HCT116 (cell line): ENCODE measurements around the gene ASPRV1. TPM values are rescaled to one million over a fixed set of nuclear protein-coding genes. Genes with fewer than 3 reads are reported as not detected.

Source experiments
- ATAC-seq: fragments of 200-7000 bp; cut with Tn5 transposase; 2 replicates; pipeline ENCODE4 v1.9.1; 2020; ENCODE audit warnings: mild to moderate bottlenecking, moderate library complexity
- BruUV-seq: library from RNA; stranded (reverse); fragments of 400-500 nt; replicated peaks from 2 replicates; lab custom pipeline; 2021; lab: Mats Ljungman, UMichigan
- CTCF ChIA-PET: fragments of 300-600 bp; sonication (Branson Sonifier 250); formaldehyde crosslinking; loops from one replicate; lab custom pipeline; 2021; ENCODE audit warnings: antibody characterized with exemption; lab: Charles Lee
- POLR2A ChIA-PET: fragments of 300-600, 350-600 bp; sonication (Branson Sonifier 250); formaldehyde crosslinking; loops from one replicate; lab custom pipeline; 2021; ENCODE audit warnings: antibody characterized with exemption; lab: Charles Lee
- RAD21 ChIA-PET, 2 experiments: fragments of 300-600 bp; sonication (Branson Sonifier 250); formaldehyde crosslinking; loops; one replicate each; lab custom pipeline; 2023; ENCODE audit warnings: low total read pairs in 2 of 2; ENCODE audit not compliant: uncharacterized antibody in 2 of 2, unreplicated experiment in 2 of 2, low non-redundant PET in 1 of 2; lab: Charles Lee
- DNase-seq: peaks from one replicate; pipeline ENCODE4 v3.0.0-alpha.2; 2010; ENCODE audit warnings: low read depth, low spot score
- H2AFZ ChIP-seq: fragments of 200-600 bp; shearing (Covaris generic), sonication (generic); 2 replicates; pipeline ENCODE4 v1.6.1; 2017; ENCODE audit warnings: low read depth, mixed run types, mixed read lengths, antibody characterized with exemption, low read length; ENCODE audit not compliant: poor library complexity, severe bottlenecking
- H3K27ac ChIP-seq: 2 replicates; pipeline ENCODE4 v1.5.1; 2012; ENCODE audit warnings: low read depth, low read length
- H3K27me3 ChIP-seq: fragments of 200-600 bp; sonication (generic); 2 replicates; pipeline ENCODE4 v1.6.1; 2016; ENCODE audit warnings: mixed run types, low read length, mixed read lengths; ENCODE audit not compliant: insufficient read depth
- H3K36me3 ChIP-seq, 2 experiments: fragments of 200-500 bp in 1 of 2; fragments of 200-600 bp in 1 of 2; sonication (Bioruptor generic) in 1 of 2; sonication (generic) in 1 of 2; 2 replicates each; pipeline versions ENCODE4 v1.5.1 to v1.6.1; 2014 to 2016; ENCODE audit warnings: low read length in 2 of 2, inconsistent platforms in 1 of 2, mixed read lengths in 1 of 2, mixed run types in 1 of 2; ENCODE audit not compliant: insufficient read depth in 2 of 2, control insufficient read depth in 1 of 2
- H3K4me1 ChIP-seq, 2 experiments: fragments of 200-600 bp in 1 of 2; sonication (generic) in 1 of 2; 2 replicates each; pipeline versions ENCODE4 v1.5.1 to v1.6.1; 2012 to 2017; ENCODE audit warnings: low read length in 2 of 2, inconsistent platforms in 1 of 2, mild to moderate bottlenecking in 1 of 2, mixed read lengths in 1 of 2, mixed run types in 1 of 2, moderate library complexity in 1 of 2; ENCODE audit not compliant: insufficient read depth in 2 of 2, control insufficient read depth in 1 of 2
- H3K4me2 ChIP-seq: fragments of 200-600 bp; sonication (generic); 2 replicates; pipeline ENCODE4 v1.6.1; 2017; ENCODE audit warnings: mixed run types, low read length, mixed read lengths
- H3K4me3 ChIP-seq, 2 experiments: fragments of 200-600 bp in 1 of 2; sonication (generic) in 1 of 2; replicated peaks in 1 of 2; 2 replicates each; pipeline ENCODE4 v1.5.1; 2011 to 2016; ENCODE audit warnings: low read length in 2 of 2, control low read depth in 1 of 2, low read depth in 1 of 2, mild to moderate bottlenecking in 1 of 2, mixed read lengths in 1 of 2, mixed run types in 1 of 2
- H3K79me2 ChIP-seq: fragments of 200-600 bp; sonication (generic); 2 replicates; pipeline ENCODE4 v1.6.1; 2017; ENCODE audit warnings: mild to moderate bottlenecking, mixed run types, low read length, moderate library complexity, mixed read lengths; ENCODE audit not compliant: insufficient read depth
- H3K9ac ChIP-seq: fragments of 200-600 bp; sonication (generic); 2 replicates; pipeline ENCODE4 v1.6.1; 2016; ENCODE audit warnings: low read length, mixed read lengths
- H3K9me2 ChIP-seq: fragments of 200-600 bp; sonication (generic), shearing (Covaris generic); 2 replicates; pipeline ENCODE4 v1.6.1; 2017; ENCODE audit warnings: mixed run types, mild to moderate bottlenecking, moderate library complexity; ENCODE audit not compliant: insufficient read depth
- H3K9me3 ChIP-seq, 2 experiments: fragments of 200-500 bp in 1 of 2; fragments of 200-600 bp in 1 of 2; sonication (Bioruptor generic) in 1 of 2; sonication (generic) in 1 of 2; 2 replicates each; pipeline ENCODE4 v1.6.1; 2014 to 2017; ENCODE audit warnings: low read length in 2 of 2, mixed read lengths in 2 of 2, inconsistent platforms in 1 of 2, low read depth in 1 of 2, mild to moderate bottlenecking in 1 of 2, mixed run types in 1 of 2, moderate library complexity in 1 of 2; ENCODE audit not compliant: control insufficient read depth in 1 of 2, insufficient read depth in 1 of 2
- H4K20me1 ChIP-seq: fragments of 200-600 bp; sonication (generic), shearing (Covaris generic); 2 replicates; pipeline ENCODE4 v1.6.1; 2017; ENCODE audit warnings: mixed run types, mild to moderate bottlenecking, moderate library complexity; ENCODE audit not compliant: insufficient read depth
- ATF3 ChIP-seq: IDR thresholded peaks from 2 replicates; pipeline ENCODE4 v1.6.1; 2012
- CBX3 ChIP-seq: IDR thresholded peaks from 2 replicates; pipeline ENCODE4 v1.6.1; 2012; ENCODE audit warnings: low read depth
- CEBPB ChIP-seq: IDR thresholded peaks from 2 replicates; pipeline ENCODE4 v1.6.1; 2012; ENCODE audit warnings: low read depth
- CTCF ChIP-seq, 3 experiments: fragments of 200-600 bp in 1 of 3; sonication (generic) in 1 of 3; IDR thresholded peaks in 2 of 3; conservative IDR thresholded peaks in 1 of 3; 2 replicates each; pipeline ENCODE4 v1.5.1; 2012 to 2017; ENCODE audit warnings: low read depth in 2 of 3, low read length in 2 of 3, antibody characterized with exemption in 1 of 3, borderline replicate concordance in 1 of 3, control low read depth in 1 of 3, mild to moderate bottlenecking in 1 of 3, mixed read lengths in 1 of 3, mixed run types in 1 of 3, moderate library complexity in 1 of 3; ENCODE audit not compliant: insufficient read depth in 1 of 3
- EGR1 ChIP-seq: IDR thresholded peaks from 2 replicates; pipeline ENCODE4 v1.6.1; 2012; ENCODE audit warnings: low read depth
- EZH2 ChIP-seq: fragments of 200-600 bp; sonication (generic); IDR thresholded peaks from 2 replicates; pipeline ENCODE4 v1.6.1; 2017; ENCODE audit warnings: antibody characterized with exemption, mixed run types
- EZH2phosphoT487 ChIP-seq: fragments of 200-600 bp; IDR thresholded peaks from 2 replicates; pipeline ENCODE4 v1.6.1; 2018; ENCODE audit warnings: antibody characterized with exemption, borderline replicate concordance
- FOSL1 ChIP-seq: IDR thresholded peaks from 2 replicates; pipeline ENCODE4 v1.6.1; 2012; ENCODE audit warnings: low read depth
- JUND ChIP-seq: IDR thresholded peaks from 2 replicates; pipeline ENCODE4 v1.6.1; 2012
- MAX ChIP-seq: IDR thresholded peaks from 2 replicates; pipeline ENCODE4 v1.6.1; 2012
- POLR2A ChIP-seq: IDR thresholded peaks from 2 replicates; pipeline ENCODE4 v1.7.0; 2011; ENCODE audit warnings: borderline replicate concordance; ENCODE audit not compliant: insufficient read depth, insufficient read length; ENCODE audit errors: extremely low read depth
- POLR2AphosphoS5 ChIP-seq: IDR thresholded peaks from 2 replicates; pipeline ENCODE4 v1.6.1; 2011; ENCODE audit warnings: mild to moderate bottlenecking, low read depth, low read length, moderate library complexity
- RAD21 ChIP-seq: IDR thresholded peaks from 2 replicates; pipeline ENCODE4 v1.6.1; 2012; ENCODE audit warnings: low read depth, mild to moderate bottlenecking
- REST ChIP-seq: IDR thresholded peaks from 2 replicates; pipeline ENCODE4 v1.6.1; 2012; ENCODE audit warnings: low read depth
- SRF ChIP-seq: IDR thresholded peaks from 2 replicates; pipeline ENCODE4 v1.6.1; 2012; ENCODE audit warnings: low read depth
- YY1 ChIP-seq: IDR thresholded peaks from 2 replicates; pipeline ENCODE4 v1.6.1; 2011; ENCODE audit warnings: low read length, low read depth, moderate library complexity, mild to moderate bottlenecking; ENCODE audit not compliant: insufficient replicate concordance; ENCODE audit errors: extremely low read depth
- ZNF274 ChIP-seq: fragments of 200-500 bp; sonication (Bioruptor generic); IDR thresholded peaks from 2 replicates; pipeline ENCODE4 v1.6.1; 2014; ENCODE audit warnings: mild to moderate bottlenecking, low read depth, low read length, inconsistent platforms
- intact Hi-C: fragments of 100-400 bp; cut with micrococcal nuclease; formaldehyde crosslinking; loops from 2 replicates; pipeline ENCODE4 v1.10.0; 2022
- total RNA-seq: library from RNA; stranded (reverse); gene quantifications from one replicate; pipeline ENCODE4 v1.2.1, GENCODE V29; 2021; ENCODE audit not compliant: unreplicated experiment

ASPRV1 gene
- total RNA-seq, 1 experiment from 2014 or later: 1.1 TPM

- RAD21 ChIA-PET: no interaction called here
- Histone ChIP-seq H3K9me3 (no peaks in the 10 kb centered on the region), H3K9ac (no peak overlapping the region), H3K27ac (no peak overlapping the region), H3K4me2 (no peak overlapping the region), H3K9me2 (no peaks in the 10 kb centered on the region), H2AFZ (no peak overlapping the region), H3K4me1 (peaks cover 19 to 32% of the 10 kb centered on the region in 2 experiments), H3K79me2 (no peaks in the 10 kb centered on the region), H4K20me1 (no peaks in the 10 kb centered on the region), H3K36me3 (no peaks in the 10 kb centered on the region; a peak in 1 of 4 replicates), H3K27me3 (no peaks in the 10 kb centered on the region), H3K4me3 (no peak overlapping the region)
- TF ChIP-seq CTCF (IDR thresholded peaks at IDR 0.05 in 2 of 3, conservative IDR thresholded peaks at IDR 0.05 in 1 of 3; ENCODE audit: borderline replicate concordance in 1 of 3, insufficient read depth in 1 of 3, low read depth in 2 of 3, low read length in 2 of 3) (no peak), ZNF274 (no peak), EGR1 (no peak), SRF (no peak), CBX3 (no peak), EZH2phosphoT487 (no peak), POLR2AphosphoS5 (no peak), ATF3 (no peak), CEBPB (no peak), MAX (no peak), YY1 (no peak), RAD21 (no peak), FOSL1 (no peak), EZH2 (no peak), JUND (no peak), POLR2A (no peak), REST (no peak)
- ATAC-seq: no peak
- intact Hi-C loops: no loop called here
- POLR2A ChIA-PET: no interaction called here
- no peak for DNase-seq
- CTCF ChIA-PET: no interaction called here
- no TSS peak for BruUV-seq
Observed at GRCh38 chr2:69943843-69944525, 17.4 kb downstream of the ASPRV1 start.
